IMR-90 (cell line): ENCODE data around the gene CENATAC. TPM values are rescaled to one million over a fixed set of nuclear protein-coding genes. Genes with fewer than 3 reads are reported as not detected.
A peak's percentile ranks its signal among the peaks of the same experiment; 100 is the strongest.
"Not testable (repeated sequence)": the region's sequence is repeated elsewhere in the genome, so short reads cannot be mapped to it uniquely, and the experiment has no call there.

Experiments
- ATAC-seq: fragments of 200-7000 bp; cut with Tn5 transposase; 2 replicates; pipeline ENCODE4 v1.9.1; 2020; ENCODE audit warnings: low read depth, mild to moderate bottlenecking, moderate library complexity
- BruUV-seq: library from RNA; stranded (reverse); fragments of 400-500 nt; replicated peaks from 2 replicates; lab custom pipeline; 2021; lab: Mats Ljungman, UMichigan
- CTCF ChIA-PET: fragments of 300-600 bp; formaldehyde crosslinking; extraction: SDS; loops from one replicate; lab custom pipeline; 2021; ENCODE audit warnings: antibody characterized with exemption; lab: Yijun Ruan, JAX
- POLR2A ChIA-PET: fragments of 300-600 bp; sonication (Branson Sonifier 250); formaldehyde crosslinking; loops from one replicate; lab custom pipeline; 2022; ENCODE audit warnings: antibody characterized with exemption; ENCODE audit not compliant: unreplicated experiment; lab: Charles Lee
- DNase-seq: peaks from one replicate; pipeline ENCODE4 v3.0.0; 2013
- H2AFZ ChIP-seq: replicated peaks from 2 replicates; pipeline ENCODE3; 2013; ENCODE audit warnings: low read length, mild to moderate bottlenecking; ENCODE audit not compliant: poor library complexity
- H2AK5ac ChIP-seq: 2 replicates; pipeline ENCODE4 v1.6.1; 2013; ENCODE audit warnings: low read depth, low read length, inconsistent platforms
- H2AK9ac ChIP-seq: replicated peaks from 2 replicates; pipeline ENCODE3; 2013; ENCODE audit warnings: mild to moderate bottlenecking, low read depth, low read length, moderate library complexity; ENCODE audit not compliant: poor library complexity
- H2BK120ac ChIP-seq: 2 replicates; pipeline ENCODE4 v1.6.1; 2013; ENCODE audit warnings: low read depth, low read length, inconsistent platforms
- H2BK15ac ChIP-seq: 3 replicates; pipeline ENCODE4 v1.6.1; 2013; ENCODE audit warnings: low read depth, low read length, inconsistent platforms
- H2BK20ac ChIP-seq: 2 replicates; pipeline ENCODE4 v1.6.1; 2013; ENCODE audit warnings: low read depth, mild to moderate bottlenecking, inconsistent platforms, low read length, moderate library complexity
- H2BK5ac ChIP-seq: 2 replicates; pipeline ENCODE4 v1.6.1; 2013; ENCODE audit warnings: mild to moderate bottlenecking, low read depth, low read length, inconsistent platforms; ENCODE audit not compliant: poor library complexity, severe bottlenecking
- H3K14ac ChIP-seq: replicated peaks from 2 replicates; pipeline ENCODE4 v1.6.1; 2013; ENCODE audit warnings: low read depth, low read length, inconsistent platforms
- H3K18ac ChIP-seq: 2 replicates; pipeline ENCODE4 v1.6.1; 2013; ENCODE audit warnings: low read depth, low read length, control low read depth
- H3K23ac ChIP-seq: 2 replicates; pipeline ENCODE4 v1.6.1; 2013; ENCODE audit warnings: low read depth, low read length, inconsistent platforms
- H3K27ac ChIP-seq: 2 replicates; pipeline ENCODE4 v1.5.1; 2013; ENCODE audit warnings: mild to moderate bottlenecking, control low read depth, low read length; ENCODE audit not compliant: insufficient read depth
- H3K27me3 ChIP-seq: 2 replicates; pipeline ENCODE4 v1.6.1; 2013; ENCODE audit warnings: low read length; ENCODE audit not compliant: control insufficient read depth, insufficient read depth
- H3K36me3 ChIP-seq: 2 replicates; pipeline ENCODE4 v1.6.1; 2013; ENCODE audit warnings: low read length, mixed read lengths; ENCODE audit not compliant: control insufficient read depth, insufficient read depth
- H3K4ac ChIP-seq: 2 replicates; pipeline ENCODE4 v1.6.1; 2013; ENCODE audit warnings: low read depth, low read length, inconsistent platforms
- H3K4me1 ChIP-seq: 2 replicates; pipeline ENCODE4 v1.6.1; 2013; ENCODE audit warnings: low read length, mixed read lengths; ENCODE audit not compliant: control insufficient read depth, insufficient read depth
- H3K4me2 ChIP-seq: 2 replicates; pipeline ENCODE4 v1.6.1; 2013; ENCODE audit warnings: low read depth, mild to moderate bottlenecking, control low read depth, low read length, moderate library complexity
- H3K4me3 ChIP-seq: 2 replicates; pipeline ENCODE4 v1.5.1; 2013; ENCODE audit warnings: low read depth, mild to moderate bottlenecking, control low read depth, low read length, moderate library complexity; ENCODE audit not compliant: insufficient read depth
- H3K56ac ChIP-seq: 2 replicates; pipeline ENCODE4 v1.6.1; 2013; ENCODE audit warnings: low read length, inconsistent platforms; ENCODE audit not compliant: insufficient read depth; ENCODE audit errors: extremely low read depth
- H3K79me1 ChIP-seq, 2 experiments: 2 replicates each; pipeline ENCODE4 v1.6.1; 2013; ENCODE audit warnings: low read length in 2 of 2, inconsistent platforms in 1 of 2, low read depth in 1 of 2
- H3K9ac ChIP-seq: 2 replicates; pipeline ENCODE4 v1.6.1; 2013; ENCODE audit warnings: low read depth, low read length, control low read depth
- H3K9me1 ChIP-seq: 2 replicates; pipeline ENCODE4 v1.6.1; 2013; ENCODE audit warnings: low read length, inconsistent platforms; ENCODE audit not compliant: insufficient read depth
- H3K9me3 ChIP-seq: 2 replicates; pipeline ENCODE4 v1.6.1; 2013; ENCODE audit warnings: low read length; ENCODE audit not compliant: control insufficient read depth, insufficient read depth
- H4K20me1 ChIP-seq: 2 replicates; pipeline ENCODE4 v1.6.1; 2013; ENCODE audit warnings: low read length, inconsistent platforms; ENCODE audit not compliant: insufficient read depth
- H4K5ac ChIP-seq: 2 replicates; pipeline ENCODE4 v1.6.1; 2013; ENCODE audit warnings: mild to moderate bottlenecking, low read depth, low read length, control low read depth
- H4K8ac ChIP-seq, 2 experiments: 2 replicates each; pipeline ENCODE4 v1.6.1; 2013; ENCODE audit warnings: low read depth in 2 of 2, low read length in 2 of 2, control low read depth in 1 of 2, inconsistent platforms in 1 of 2
- H4K91ac ChIP-seq: 2 replicates; pipeline ENCODE4 v1.6.1; 2013; ENCODE audit warnings: low read depth, low read length, inconsistent platforms; ENCODE audit not compliant: insufficient read depth
- CTCF ChIP-seq: conservative IDR thresholded peaks from 2 replicates; pipeline ENCODE4 v1.5.1; 2012; ENCODE audit warnings: mild to moderate bottlenecking, low read depth, low read length, improper control_type of control experiment
- MAFK ChIP-seq: IDR thresholded peaks from 2 replicates; pipeline ENCODE4 v1.6.1; 2012; ENCODE audit warnings: low read depth, low read length, improper control_type of control experiment
- RAD21 ChIP-seq: IDR thresholded peaks from 2 replicates; pipeline ENCODE4 v1.6.1; 2012; ENCODE audit warnings: low read length, improper control_type of control experiment
- WGBS, 2 experiments: methylation state at CpG; one replicate each; pipeline versions ENCODE4 v1.1.5 to v1.1.7; 2013; ENCODE audit warnings: missing lambda C conversion rate in 2 of 2; ENCODE audit not compliant: insufficient read length in 1 of 2; ENCODE audit errors: extremely low coverage in 2 of 2; 5-methylcytosine and 5-hydroxymethylcytosine counted together
- dilution Hi-C: fragments of 300-500 bp; cut with HindIII; formaldehyde crosslinking; loops from one replicate; pipeline ENCODE4 v1.14.3; 2018; ENCODE audit warnings: low sequenced_read_pairs; ENCODE audit not compliant: unreplicated experiment
- in situ Hi-C: fragments of 300-500 bp; cut with MboI; formaldehyde crosslinking; loops from 3 replicates; pipeline ENCODE4 v1.14.3; 2019; ENCODE audit warnings: low sequenced_read_pairs, inconsistent platforms, mixed read lengths
- intact Hi-C: fragments of 100-400 bp; cut with micrococcal nuclease; formaldehyde crosslinking; loops from 2 replicates; pipeline ENCODE4 v1.10.0; 2022
- polyA plus RNA-seq, 3 experiments: library from polyadenylated mRNA; depleted of rRNA; stranded (reverse); fragments of >200 nt; gene quantifications; 2 replicates each; pipeline ENCODE4 v1.2.3, GENCODE V29; 2012; ENCODE audit warnings: low replicate concordance in 1 of 3
- total RNA-seq: library from RNA; depleted of rRNA; stranded (reverse); fragments of >200 nt; gene quantifications from 2 replicates; pipeline ENCODE4 v1.2.3, GENCODE V29; 2012

Gene CENATAC
- total and polyA plus RNA-seq, 2 of the 4 experiments (the other 2 are of a cell fraction), result 13.1 to 16.7 TPM

DNA sequence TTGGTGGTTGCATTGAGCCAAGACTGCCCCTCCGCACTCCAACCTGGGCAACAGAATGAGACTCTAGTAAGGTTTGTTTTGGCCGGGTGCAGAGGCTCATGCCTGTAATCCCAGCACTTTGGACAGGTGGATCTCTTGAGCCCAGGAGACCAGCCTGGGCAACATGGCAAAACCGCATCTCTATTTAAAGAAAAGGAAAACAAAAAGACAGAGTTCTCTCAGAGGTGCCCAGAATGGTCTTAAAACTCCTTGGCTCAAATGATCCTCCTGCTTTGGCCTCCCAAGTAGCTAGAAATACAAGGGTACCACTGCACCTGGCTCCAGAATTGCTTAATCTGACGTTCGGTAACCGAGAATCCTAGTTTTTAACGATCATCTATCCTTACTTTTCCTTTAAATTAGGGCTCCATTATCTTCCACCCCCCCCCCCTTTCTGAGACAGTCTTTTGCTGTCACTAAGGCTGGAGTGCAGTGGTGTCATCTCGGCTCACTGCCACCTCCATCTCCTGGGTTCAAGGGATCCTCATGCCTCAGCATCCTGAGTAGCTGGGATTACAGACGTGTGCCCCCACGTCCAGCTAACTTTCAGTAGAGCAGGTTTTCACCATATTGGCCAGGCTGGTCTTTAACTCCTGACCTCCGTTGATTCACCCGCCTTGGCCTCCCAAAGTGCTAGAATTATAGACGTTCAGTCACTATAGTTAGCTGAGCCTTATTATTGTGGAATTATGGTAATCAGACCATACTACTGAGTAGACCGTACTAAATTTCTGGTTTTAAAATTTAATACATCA lies 18.5 kb downstream of the CENATAC start:
- Histone ChIP-seq H2AFZ (no peak overlapping the region), H3K36me3 (peaks cover 38% of the 10 kb centered on the region), H3K4me1 (peaks cover 5% of the 10 kb centered on the region), H4K8ac (no peak overlapping the region), H3K4me3 (no peak overlapping the region), H2BK5ac (no peak overlapping the region), H2AK9ac (no peak overlapping the region), H2AK5ac (no peak overlapping the region; the same call in 1 of the 2 replicates), H3K18ac (no peak overlapping the region), H4K91ac (no peak overlapping the region), H2BK20ac (no peak overlapping the region), H4K20me1 (peaks cover 37% of the 10 kb centered on the region), H3K9ac (no peak overlapping the region), H3K4me2 (no peak overlapping the region), H3K4ac (no peak overlapping the region), H3K79me1 (peaks cover 16 to 61% of the 10 kb centered on the region in 2 experiments; a peak in 3 of 4 replicates), H3K9me1 (peaks cover 3% of the 10 kb centered on the region; the same call in 1 of the 2 replicates), H2BK120ac (no peak overlapping the region), H3K27ac (no peak overlapping the region), H2BK15ac (no peak overlapping the region), H3K14ac (no peak overlapping the region), H3K56ac (no peak overlapping the region), H3K27me3 (no peaks in the 10 kb centered on the region), H4K5ac (no peak overlapping the region), H3K23ac (no peak overlapping the region), H3K9me3 (no peaks in the 10 kb centered on the region)
- 87% methylated on average over 8 of the region's 14 CpGs; no CpG with 5 or more reads in 1 of the 2 experiments for WGBS, 2 experiments
- BruUV-seq, result no TSS peak
- dilution Hi-C loops (no loop called here), in situ Hi-C loops (no loop called here), intact Hi-C loops (no loop called here)
- ChIA-PET POLR2A (no interaction called here), CTCF (no interaction called here)
- no peak for ATAC-seq
- DNase-seq, result no peak
- TF ChIP-seq MAFK (no peak), CTCF (no peak), RAD21 (no peak)

DNA sequence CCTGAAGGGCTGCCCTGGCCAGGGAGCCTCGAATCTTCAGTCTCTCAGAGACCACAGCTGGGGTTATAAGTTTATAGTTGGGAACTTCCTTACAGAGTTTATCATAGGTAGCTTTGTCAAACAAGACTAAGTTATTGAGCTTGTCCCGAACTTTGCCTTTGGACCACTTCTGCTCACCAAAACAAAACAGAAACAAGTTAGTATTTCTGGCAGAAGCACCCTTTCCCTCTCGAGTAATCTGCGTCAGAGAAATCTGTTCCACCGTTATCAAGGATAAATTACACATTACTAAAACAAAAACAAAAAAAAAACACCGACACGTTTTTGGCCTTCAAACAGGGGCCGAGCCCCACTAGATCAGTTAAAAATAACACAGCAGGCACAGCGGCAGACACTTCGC lies 19.4 kb downstream of the CENATAC start:
- peak overlapping the region; percentile 87 for H3K4me2 ChIP-seq
- POLR2A ChIA-PET, DNase-seq, H2BK20ac ChIP-seq, H3K4me1 ChIP-seq, H2BK15ac ChIP-seq, H2BK120ac ChIP-seq, BruUV-seq, H3K18ac ChIP-seq, intact Hi-C loops, H3K9me3 ChIP-seq, CTCF ChIA-PET, H3K9me1 ChIP-seq, dilution Hi-C loops, in situ Hi-C loops, H2AFZ ChIP-seq, ATAC-seq, H3K27me3 ChIP-seq: not testable (repeated sequence)
- WGBS, 2 experiments, result 17% methylated on average over 3 of the region's 10 CpGs; no CpG with 5 or more reads in 1 of the 2 experiments
- H3K56ac ChIP-seq, result peak overlapping the region; percentile 70
- H3K14ac ChIP-seq, result peak overlapping the region; percentile 92
- peak overlapping the region; percentile 77 for H3K23ac ChIP-seq
- peak overlapping the region; percentile 94 for H3K4ac ChIP-seq
- H4K91ac ChIP-seq, result peak overlapping the region; percentile 90; the same call in 1 of the 2 replicates
- H2BK5ac ChIP-seq, result peak overlapping the region; percentile 65
- peak overlapping the region; percentile 89 to 90 for H4K8ac ChIP-seq
- 0 out of 2 replicates have a peak overlapping the region, but pooled peaks have one; percentile 68 for H2AK5ac ChIP-seq
- peak overlapping the region; percentile 90 for H3K9ac ChIP-seq
- peak overlapping the region; percentile 58; the same call in 1 of the 2 replicates for H4K5ac ChIP-seq
- H3K27ac ChIP-seq, result peak overlapping the region; percentile 81
- H3K79me1 ChIP-seq, result peaks cover 16 to 64% of the 10 kb centered on the region in 2 experiments; a peak in 3 of 4 replicates
- peak overlapping the region; percentile 56 for H2AK9ac ChIP-seq
- peaks cover 37% of the 10 kb centered on the region for H4K20me1 ChIP-seq
- H3K36me3 ChIP-seq, result peaks cover 34% of the 10 kb centered on the region
- H3K4me3 ChIP-seq, result peak overlapping the region; percentile 90
